Activated CD4-positive, alpha-beta T cell treated with anti-CD3 and anti-CD28 coated beads for 36 hours (primary cell): ENCODE results near the gene SLC35G1. TPM values are rescaled to one million over a fixed set of nuclear protein-coding genes. Genes with fewer than 3 reads are reported as not detected.

ENCODE experiments used
- ATAC-seq: fragments of 200-7000 bp; cut with Tn5 transposase; one replicate; pipeline ENCODE4 v1.10.0; 2021; ENCODE audit warnings: mild to moderate bottlenecking, moderate library complexity
- CTCF ChIA-PET: fragments of 350-600 bp; sonication (Branson Sonifier 250); formaldehyde crosslinking; loops from one replicate; lab custom pipeline; 2021; ENCODE audit warnings: antibody characterized with exemption; lab: Charles Lee
- POLR2A ChIA-PET: fragments of 350-600 bp; sonication (Branson Sonifier 250); formaldehyde crosslinking; loops from one replicate; lab custom pipeline; 2021; ENCODE audit warnings: antibody characterized with exemption, inconsistent platforms; lab: Charles Lee
- DNase-seq: peaks from one replicate; pipeline ENCODE4 v3.0.0-alpha.2; 2020
- H3K27ac Mint-ChIP-seq: one replicate; pipeline ENCODE4 v1.8.0; 2021; ENCODE audit warnings: mixed read lengths
- H3K27me3 Mint-ChIP-seq: one replicate; pipeline ENCODE4 v1.8.0; 2021; ENCODE audit warnings: mixed read lengths
- H3K36me3 Mint-ChIP-seq: one replicate; pipeline ENCODE4 v1.8.0; 2021; ENCODE audit warnings: low read depth, mixed read lengths
- H3K4me1 Mint-ChIP-seq: one replicate; pipeline ENCODE4 v1.8.0; 2021; ENCODE audit warnings: mixed read lengths
- H3K4me3 Mint-ChIP-seq: one replicate; pipeline ENCODE4 v1.8.0; 2021; ENCODE audit warnings: mild to moderate bottlenecking, moderate library complexity, mixed read lengths
- H3K9me3 Mint-ChIP-seq: one replicate; pipeline ENCODE4 v1.8.0; 2021; ENCODE audit warnings: low read depth, mixed read lengths
- intact Hi-C, 2 experiments: fragments of 100-400 bp; cut with DNase I in 1 of 2; cut with micrococcal nuclease in 1 of 2; formaldehyde crosslinking; loops; one replicate each; pipeline versions ENCODE4 v1.14.2 to v1.15.1; 2022 to 2024; cut with DNase I, micrococcal nuclease
- total RNA-seq, 2 experiments: library from RNA; stranded (reverse); gene quantifications; one replicate each; pipeline ENCODE4 v1.2.3, GENCODE V29; 2021

Gene SLC35G1, protein sequence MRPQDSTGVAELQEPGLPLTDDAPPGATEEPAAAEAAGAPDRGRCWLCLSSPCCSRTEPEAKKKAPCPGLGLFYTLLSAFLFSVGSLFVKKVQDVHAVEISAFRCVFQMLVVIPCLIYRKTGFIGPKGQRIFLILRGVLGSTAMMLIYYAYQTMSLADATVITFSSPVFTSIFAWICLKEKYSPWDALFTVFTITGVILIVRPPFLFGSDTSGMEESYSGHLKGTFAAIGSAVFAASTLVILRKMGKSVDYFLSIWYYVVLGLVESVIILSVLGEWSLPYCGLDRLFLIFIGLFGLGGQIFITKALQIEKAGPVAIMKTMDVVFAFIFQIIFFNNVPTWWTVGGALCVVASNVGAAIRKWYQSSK
- 1 to 10 TPM; 3.6 to 4.1 TPM for total RNA-seq

DNA sequence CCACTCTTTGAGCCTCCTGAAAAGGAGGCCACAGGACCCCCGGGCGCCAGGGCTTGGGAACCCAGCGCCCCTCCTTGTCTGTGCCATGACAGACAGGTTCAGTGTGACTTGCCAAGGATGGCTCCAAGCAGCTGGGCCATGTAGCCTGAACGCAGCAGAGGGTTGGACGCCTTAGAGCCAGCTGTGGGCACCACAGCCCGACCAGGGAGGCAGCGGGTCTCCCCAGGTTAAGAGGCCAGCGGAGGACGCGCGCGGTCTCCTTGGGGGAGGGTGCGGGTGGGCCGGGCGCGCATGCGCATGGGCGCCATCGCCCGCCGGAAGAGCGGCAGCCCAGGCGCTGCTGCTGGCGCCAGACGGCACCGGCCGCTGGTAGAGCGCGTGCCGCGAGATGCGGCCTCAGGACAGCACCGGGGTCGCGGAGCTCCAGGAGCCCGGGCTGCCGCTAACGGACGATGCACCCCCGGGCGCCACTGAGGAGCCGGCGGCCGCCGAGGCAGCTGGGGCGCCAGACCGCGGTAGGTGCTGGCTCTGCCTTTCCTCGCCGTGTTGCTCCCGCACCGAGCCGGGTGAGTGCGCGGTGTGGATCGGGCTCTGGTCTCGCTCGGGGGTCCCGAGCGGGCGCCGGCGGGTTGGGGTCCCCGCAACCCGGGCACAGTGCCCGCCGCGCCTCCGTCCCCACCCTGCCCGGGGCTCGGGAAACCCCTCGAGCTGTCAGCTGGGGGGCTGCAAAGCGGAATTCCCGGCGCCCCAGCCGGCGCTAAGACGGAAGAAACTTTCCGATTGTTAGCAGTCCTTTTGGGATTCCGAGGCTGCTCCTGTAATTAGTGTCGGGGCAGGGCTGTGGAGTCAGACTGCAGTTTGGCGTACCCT, at the start of gene SLC35G1:
TSS of gene SLC35G1 (plus strand) at position 333 of the 870 bp plus-strand sequence. CDS start at position 389, 56 bp downstream.
- H3K27ac Mint-ChIP-seq, result peak within 1 kb of the TSS; percentile 72
- H3K4me1 Mint-ChIP-seq, result peaks cover 37% of the 10 kb centered on the region
- peaks cover 14% of the 10 kb centered on the region for H3K27me3 Mint-ChIP-seq
- intact Hi-C loops, result loop anchor here (1.0 to 5.0 kb wide), 4 partner anchors 192 to 653 kb away; partner anchors contain the start of genes FRA10AC1 (in 2 of the 2), HELLS (in 1 of the 2) and NOC3L (in 1 of the 2)
- ChIA-PET POLR2A (interaction anchor here (0.7 to 1.1 kb wide), 2 partner anchors 192 to 468 kb away, joined by 3 read pairs; partner anchors contain the start of gene FRA10AC1), CTCF (interaction anchor here (0.6 to 1.1 kb wide), 2 partner anchors 191 to 250 kb away, joined by 3 to 4 read pairs; partner anchors contain the start of gene FRA10AC1)
- peaks cover 3% of the 10 kb centered on the region for H3K36me3 Mint-ChIP-seq
- peak; percentile 84 for DNase-seq
- ATAC-seq, result peak; percentile 94
- peak within 1 kb of the TSS; percentile 77 for H3K4me3 Mint-ChIP-seq
- H3K9me3 Mint-ChIP-seq, result no peaks in the 10 kb centered on the region

DNA sequence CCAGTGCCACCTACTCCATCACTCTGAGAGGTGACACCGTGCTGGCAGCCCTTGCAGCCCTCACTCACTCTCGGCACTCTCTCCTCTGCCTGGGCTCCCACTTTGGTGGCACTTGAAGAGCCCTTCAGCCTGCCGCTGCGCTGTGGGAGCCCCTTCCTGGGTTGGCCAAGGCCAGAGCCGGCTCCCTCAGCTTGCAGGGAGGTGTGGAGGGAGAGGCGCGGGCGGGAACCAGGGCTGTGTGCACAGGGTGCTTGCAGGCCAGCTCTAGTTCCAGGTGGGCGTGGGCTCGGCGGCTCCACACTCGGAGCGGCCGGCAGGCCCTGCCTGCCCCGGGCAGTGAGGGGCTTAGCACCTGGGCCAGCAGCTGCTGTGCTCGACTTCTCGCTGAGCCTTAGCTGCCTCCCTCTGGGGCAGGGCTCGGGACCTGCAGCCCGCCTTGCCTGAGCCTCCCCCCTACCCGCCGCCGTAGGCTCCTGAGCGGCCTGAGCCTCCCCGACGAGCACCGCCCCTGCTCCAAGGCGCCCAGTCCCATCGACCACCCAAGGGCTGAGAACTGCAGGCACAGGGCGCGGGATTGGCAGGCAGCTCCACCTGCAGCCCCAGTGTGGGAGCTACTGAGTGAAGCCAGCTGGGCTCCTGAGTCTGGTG, 48.7 kb upstream of the SLC35G1 start:
- Mint-ChIP-seq H3K27me3 (peaks cover 3% of the 10 kb centered on the region), H3K4me3 (no peak overlapping the region), H3K4me1 (no peaks in the 10 kb centered on the region), H3K27ac (no peak overlapping the region), H3K9me3 (no peaks in the 10 kb centered on the region), H3K36me3 (no peaks in the 10 kb centered on the region)
- intact Hi-C loops, result no loop called here
- ChIA-PET POLR2A (no interaction called here), CTCF (no interaction called here)
- DNase-seq (no peak), ATAC-seq (no peak)

DNA sequence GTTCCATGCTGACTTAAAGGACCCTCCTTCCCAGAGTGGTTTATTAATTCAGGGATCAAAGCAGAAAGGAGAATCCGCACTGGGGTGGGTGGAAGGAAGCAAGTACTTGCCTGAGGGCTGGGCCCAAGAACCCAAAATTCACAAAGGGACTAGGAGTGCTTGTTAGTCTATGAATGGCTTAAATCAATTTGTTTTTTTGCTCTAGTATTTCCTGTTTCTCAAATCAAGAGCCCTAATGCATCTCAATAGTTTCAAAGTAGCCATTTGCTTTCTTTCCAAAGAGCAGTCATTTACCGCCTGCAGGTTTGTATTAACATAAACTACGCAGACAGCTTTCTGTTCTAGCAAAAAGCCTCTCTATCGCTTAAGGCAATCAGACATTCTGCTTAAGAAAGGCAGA, 44.2 kb upstream of the SLC35G1 start:
- ChIA-PET CTCF (no interaction called here), POLR2A (no interaction called here)
- H3K27me3 Mint-ChIP-seq, result no peaks in the 10 kb centered on the region
- H3K4me3 Mint-ChIP-seq, result no peak overlapping the region
- no peak for DNase-seq
- H3K9me3 Mint-ChIP-seq, result no peaks in the 10 kb centered on the region
- no peaks in the 10 kb centered on the region for H3K36me3 Mint-ChIP-seq
- no peak for ATAC-seq
- intact Hi-C loops, result no loop called here
- no peaks in the 10 kb centered on the region for H3K4me1 Mint-ChIP-seq
- H3K27ac Mint-ChIP-seq, result no peak overlapping the region

GRCh38 chr10:93850031-93851015, 43.5 kb upstream of the SLC35G1 start:
- Mint-ChIP-seq H3K9me3 (no peaks in the 10 kb centered on the region), H3K27ac (no peak overlapping the region), H3K4me1 (no peaks in the 10 kb centered on the region), H3K36me3 (no peaks in the 10 kb centered on the region), H3K27me3 (no peaks in the 10 kb centered on the region), H3K4me3 (no peak overlapping the region)
- CTCF ChIA-PET, result interaction anchor here (0.6 kb wide), 2 partner anchors 18 to 98 kb away, joined by 3 to 4 read pairs; no protein-coding TSS in a partner anchor
- DNase-seq (no peak), ATAC-seq (no peak)
- POLR2A ChIA-PET, result no interaction called here
- intact Hi-C loops, result no loop called here

DNA sequence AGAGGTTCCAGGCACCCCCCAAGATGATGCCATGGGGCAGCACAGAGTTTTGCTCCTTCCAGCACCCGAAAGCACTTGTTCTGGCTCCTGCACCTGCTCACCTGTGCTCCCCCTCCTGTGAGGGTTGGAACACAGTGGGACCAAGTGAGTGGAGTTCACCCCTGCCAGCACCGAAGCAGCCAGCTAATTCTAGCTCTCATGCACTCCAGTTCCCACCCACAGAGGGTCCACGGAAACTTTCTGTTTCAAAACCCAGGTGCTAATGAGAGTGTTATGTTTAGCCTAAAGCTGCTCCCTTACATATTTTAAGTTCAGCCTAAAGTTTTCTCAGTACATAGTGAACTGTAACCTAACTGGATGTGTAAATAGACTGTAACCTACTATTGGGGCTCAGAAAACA, 42.6 kb upstream of the SLC35G1 start:
- DNase-seq (no peak), ATAC-seq (no peak)
- H3K4me1 Mint-ChIP-seq, result no peaks in the 10 kb centered on the region
- no peak overlapping the region for H3K27ac Mint-ChIP-seq
- POLR2A ChIA-PET, result no interaction called here
- intact Hi-C loops, result no loop called here
- no peaks in the 10 kb centered on the region for H3K36me3 Mint-ChIP-seq
- H3K9me3 Mint-ChIP-seq, result no peaks in the 10 kb centered on the region
- H3K27me3 Mint-ChIP-seq, result no peaks in the 10 kb centered on the region
- CTCF ChIA-PET, result interaction anchor here (0.7 kb wide), 1 partner anchor 124 kb away, joined by 4 read pairs; no protein-coding TSS in a partner anchor
- H3K4me3 Mint-ChIP-seq, result no peak overlapping the region

DNA sequence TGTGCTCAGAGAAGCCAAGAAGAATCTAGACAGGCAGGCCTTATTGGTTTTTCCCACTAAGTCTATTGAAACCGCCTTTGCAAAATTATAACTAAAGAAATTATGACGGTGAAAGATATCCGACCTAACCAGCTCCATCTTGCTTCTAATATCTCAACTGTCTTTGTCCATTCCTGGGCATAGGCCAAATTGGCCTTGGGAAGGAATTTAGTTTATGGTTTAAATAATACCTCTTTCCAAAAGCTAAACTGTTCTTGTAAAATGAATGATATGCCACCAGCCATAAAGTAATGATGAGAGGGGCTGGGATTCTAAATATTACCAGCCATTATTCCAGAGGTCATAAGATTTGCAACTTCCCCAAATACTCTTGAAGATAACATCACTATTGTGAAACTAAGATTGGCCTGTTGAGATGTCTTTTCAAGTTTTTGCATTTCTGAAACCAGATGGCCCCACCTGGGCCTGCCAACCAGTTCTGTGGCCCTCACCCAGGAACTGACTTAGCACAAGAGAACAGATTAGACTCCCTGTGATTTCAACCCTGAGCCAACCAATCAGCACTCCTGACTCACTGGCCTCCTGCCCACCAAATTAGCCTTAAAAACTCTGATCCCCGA, 41.2 kb upstream of the SLC35G1 start:
- intact Hi-C loops, result no loop called here
- ATAC-seq (no peak), DNase-seq (no peak)
- CTCF ChIA-PET, result interaction anchor here (1.1 kb wide), 1 partner anchor 9 kb away, joined by 3 read pairs; no protein-coding TSS in a partner anchor
- no peak overlapping the region for H3K4me3 Mint-ChIP-seq
- no peak overlapping the region for H3K27ac Mint-ChIP-seq
- H3K27me3 Mint-ChIP-seq, result peaks cover 2% of the 10 kb centered on the region
- H3K9me3 Mint-ChIP-seq, result no peaks in the 10 kb centered on the region
- no peaks in the 10 kb centered on the region for H3K36me3 Mint-ChIP-seq
- H3K4me1 Mint-ChIP-seq, result no peaks in the 10 kb centered on the region
- POLR2A ChIA-PET, result no interaction called here

GRCh38 chr10:93854975-93855374, 38.8 kb upstream of the SLC35G1 start:
- H3K27me3 Mint-ChIP-seq, result peaks cover 2% of the 10 kb centered on the region
- ATAC-seq (no peak), DNase-seq (no peak)
- no peak overlapping the region for H3K4me3 Mint-ChIP-seq
- H3K36me3 Mint-ChIP-seq, result no peaks in the 10 kb centered on the region
- intact Hi-C loops, result no loop called here
- no peaks in the 10 kb centered on the region for H3K4me1 Mint-ChIP-seq
- H3K27ac Mint-ChIP-seq, result no peak overlapping the region
- ChIA-PET CTCF (interaction anchor here (1.0 kb wide), 1 partner anchor 87 kb away, joined by 3 read pairs; no protein-coding TSS in a partner anchor), POLR2A (no interaction called here)
- no peaks in the 10 kb centered on the region for H3K9me3 Mint-ChIP-seq

GRCh38 chr10:93856349-93857145, 37.2 kb upstream of the SLC35G1 start:
- Mint-ChIP-seq H3K4me3 (no peak overlapping the region), H3K27me3 (peaks cover 6% of the 10 kb centered on the region), H3K36me3 (no peaks in the 10 kb centered on the region), H3K9me3 (no peaks in the 10 kb centered on the region), H3K27ac (no peak overlapping the region), H3K4me1 (no peaks in the 10 kb centered on the region)
- CTCF ChIA-PET, result interaction anchor here (1.4 kb wide), 1 partner anchor 29 kb away, joined by 3 read pairs; no protein-coding TSS in a partner anchor
- intact Hi-C loops, result no loop called here
- ATAC-seq (no peak), DNase-seq (no peak)
- POLR2A ChIA-PET, result no interaction called here

DNA sequence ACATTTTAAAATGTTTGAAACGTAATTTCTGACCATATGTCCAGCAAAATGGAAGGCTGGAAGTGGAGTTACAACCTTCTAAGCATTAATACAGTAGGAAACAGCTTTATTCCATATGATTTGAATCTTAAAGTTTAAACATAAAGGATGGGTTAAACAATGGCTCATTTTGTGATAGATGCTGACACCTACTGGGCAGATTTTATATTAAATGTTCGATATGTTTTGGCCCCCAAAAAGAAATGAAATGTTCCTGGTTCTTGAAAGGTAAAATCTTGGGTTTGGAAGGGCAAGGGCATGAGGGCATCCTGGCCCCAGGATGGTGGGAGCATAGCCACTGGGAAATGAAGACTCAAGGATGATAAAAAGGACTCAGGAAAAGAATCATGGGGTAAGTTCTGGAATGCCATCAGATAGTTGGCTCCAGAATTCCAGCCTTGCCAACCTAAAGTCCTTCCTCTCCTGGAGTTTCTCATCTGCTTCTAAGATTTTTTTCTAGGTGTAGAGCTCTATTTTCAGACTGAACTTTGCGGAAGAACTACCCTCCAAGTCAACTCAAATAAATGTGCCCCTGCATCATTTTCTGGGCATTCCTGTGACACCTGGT, 34.6 kb upstream of the SLC35G1 start:
- ATAC-seq (no peak), DNase-seq (no peak)
- Mint-ChIP-seq H3K36me3 (no peaks in the 10 kb centered on the region), H3K4me3 (no peak overlapping the region), H3K9me3 (no peaks in the 10 kb centered on the region), H3K27ac (no peak overlapping the region), H3K27me3 (peaks cover 6% of the 10 kb centered on the region), H3K4me1 (no peaks in the 10 kb centered on the region)
- CTCF ChIA-PET, result interaction anchor here (0.6 to 1.6 kb wide), 12 partner anchors 10 to 995 kb away, joined by 3 to 5 read pairs (median 3); no protein-coding TSS in a partner anchor
- intact Hi-C loops, result loop anchor here (1.0 to 2.0 kb wide), 2 partner anchors 304 to 305 kb away; no protein-coding TSS in a partner anchor
- POLR2A ChIA-PET, result interaction anchor here (0.6 kb wide), 1 partner anchor 130 kb away, joined by 3 read pairs; no protein-coding TSS in a partner anchor
